ENCODE measurements around the gene EIF2B4.

DNA sequence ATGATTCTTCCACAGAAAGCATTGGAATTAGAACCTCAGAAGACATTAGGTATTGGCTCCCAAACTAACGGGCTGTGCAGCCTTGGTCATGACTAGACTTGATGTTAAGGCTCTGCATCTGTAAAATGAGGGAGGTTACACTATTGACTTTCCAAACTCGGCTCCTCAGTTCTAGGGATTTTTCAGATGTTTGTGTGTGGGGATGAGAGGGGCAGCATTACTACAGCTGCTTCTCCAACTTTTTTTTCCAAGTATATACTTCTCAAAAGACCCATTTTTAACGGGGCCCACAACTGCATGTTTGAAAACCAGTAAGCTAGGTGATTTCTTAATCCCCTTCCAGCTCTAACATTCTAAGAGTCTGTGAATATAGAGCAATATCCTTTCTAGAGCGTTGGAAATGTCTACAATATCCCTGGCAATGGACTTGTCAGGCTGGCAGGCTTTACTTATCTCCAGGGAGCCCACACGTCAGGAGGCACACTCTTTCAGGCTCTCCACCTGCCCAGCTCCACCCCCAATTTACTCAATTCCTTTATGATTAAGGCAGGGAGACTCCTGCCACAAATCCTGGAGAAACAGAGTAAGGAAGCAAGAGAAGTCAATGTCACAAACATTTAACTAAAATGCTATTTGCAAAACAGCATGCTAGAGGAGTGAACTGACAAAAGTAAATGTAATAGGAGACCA is 46.4 kb downstream of the EIF2B4 start:
- TF ChIP-seq, protein P1, sequence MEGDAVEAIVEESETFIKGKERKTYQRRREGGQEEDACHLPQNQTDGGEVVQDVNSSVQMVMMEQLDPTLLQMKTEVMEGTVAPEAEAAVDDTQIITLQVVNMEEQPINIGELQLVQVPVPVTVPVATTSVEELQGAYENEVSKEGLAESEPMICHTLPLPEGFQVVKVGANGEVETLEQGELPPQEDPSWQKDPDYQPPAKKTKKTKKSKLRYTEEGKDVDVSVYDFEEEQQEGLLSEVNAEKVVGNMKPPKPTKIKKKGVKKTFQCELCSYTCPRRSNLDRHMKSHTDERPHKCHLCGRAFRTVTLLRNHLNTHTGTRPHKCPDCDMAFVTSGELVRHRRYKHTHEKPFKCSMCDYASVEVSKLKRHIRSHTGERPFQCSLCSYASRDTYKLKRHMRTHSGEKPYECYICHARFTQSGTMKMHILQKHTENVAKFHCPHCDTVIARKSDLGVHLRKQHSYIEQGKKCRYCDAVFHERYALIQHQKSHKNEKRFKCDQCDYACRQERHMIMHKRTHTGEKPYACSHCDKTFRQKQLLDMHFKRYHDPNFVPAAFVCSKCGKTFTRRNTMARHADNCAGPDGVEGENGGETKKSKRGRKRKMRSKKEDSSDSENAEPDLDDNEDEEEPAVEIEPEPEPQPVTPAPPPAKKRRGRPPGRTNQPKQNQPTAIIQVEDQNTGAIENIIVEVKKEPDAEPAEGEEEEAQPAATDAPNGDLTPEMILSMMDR (conservative IDR thresholded peaks at IDR 0.05): no peak
- no peak for TF ChIP-seq ZFX (IDR thresholded peaks at IDR 0.05)

All from C4-2B (cell line).